CD8-positive, alpha-beta memory T cell (primary cell): Measurements from ENCODE around the gene CNTNAP5. TPM values are rescaled to one million over a fixed set of nuclear protein-coding genes. Genes with fewer than 3 reads are reported as not detected.

ENCODE experiments used
- CTCF ChIA-PET: fragments of 350-600 bp; sonication (Branson Sonifier 250); formaldehyde crosslinking; loops from one replicate; lab custom pipeline; 2021; ENCODE audit warnings: antibody characterized with exemption; lab: Charles Lee
- POLR2A ChIA-PET: fragments of 350-600 bp; sonication (Branson Sonifier 250); formaldehyde crosslinking; loops from one replicate; lab custom pipeline; 2021; ENCODE audit warnings: antibody characterized with exemption; lab: Charles Lee
- DNase-seq, 5 donors: peaks; one replicate each; pipeline versions ENCODE4 v3.0.0 to v3.0.0-alpha.2; 2020 to 2022; ENCODE audit warnings: mixed read lengths in 1 of 5
- H3K27ac ChIP-seq: one replicate; pipeline ENCODE4 v1.7.0; 2013; ENCODE audit warnings: low read depth, mild to moderate bottlenecking, low read length, moderate library complexity
- H3K27me3 ChIP-seq: 2 replicates; pipeline ENCODE4 v1.7.0; 2013; ENCODE audit warnings: low read length, mild to moderate bottlenecking; ENCODE audit not compliant: insufficient read depth, poor library complexity, severe bottlenecking
- H3K36me3 ChIP-seq: 2 replicates; pipeline ENCODE4 v1.7.0; 2013; ENCODE audit warnings: mild to moderate bottlenecking, low read length, moderate library complexity; ENCODE audit not compliant: insufficient read depth
- H3K4me1 ChIP-seq: 2 replicates; pipeline ENCODE4 v1.7.0; 2013; ENCODE audit warnings: mild to moderate bottlenecking, low read length, moderate library complexity; ENCODE audit not compliant: insufficient read depth
- H3K4me3 ChIP-seq: 2 replicates; pipeline ENCODE4 v1.7.0; 2013; ENCODE audit warnings: mild to moderate bottlenecking, low read length
- H3K9me3 ChIP-seq: 2 replicates; pipeline ENCODE4 v1.7.0; 2013; ENCODE audit warnings: mild to moderate bottlenecking, low read length
- H3K27ac Mint-ChIP-seq, 8 donors: one replicate each; pipeline ENCODE4 v1.8.0; 2020 to 2021; ENCODE audit warnings: mixed read lengths in 8 of 8, mild to moderate bottlenecking in 6 of 8, inconsistent platforms in 3 of 8, moderate library complexity in 3 of 8
- H3K27me3 Mint-ChIP-seq, 2 donors: one replicate each; pipeline ENCODE4 v1.8.0; 2020 to 2021; ENCODE audit warnings: mixed read lengths in 2 of 2, mild to moderate bottlenecking in 1 of 2, moderate library complexity in 1 of 2
- H3K36me3 Mint-ChIP-seq, 3 donors: one replicate each; pipeline ENCODE4 v1.8.0; 2020 to 2021; ENCODE audit warnings: mixed read lengths in 3 of 3, inconsistent platforms in 1 of 3, mild to moderate bottlenecking in 1 of 3
- H3K4me1 Mint-ChIP-seq, 3 donors: one replicate each; pipeline ENCODE4 v1.8.0; 2020 to 2021; ENCODE audit warnings: mixed read lengths in 3 of 3, inconsistent platforms in 1 of 3, mild to moderate bottlenecking in 1 of 3
- H3K4me3 Mint-ChIP-seq, 7 donors: one replicate each; pipeline ENCODE4 v1.8.0; 2020 to 2021; ENCODE audit warnings: mixed read lengths in 7 of 7, mild to moderate bottlenecking in 6 of 7, moderate library complexity in 4 of 7, inconsistent platforms in 2 of 7
- H3K9me3 Mint-ChIP-seq, 5 donors: one replicate each; pipeline ENCODE4 v1.8.0; 2020 to 2022; ENCODE audit warnings: mixed read lengths in 5 of 5, mild to moderate bottlenecking in 3 of 5, moderate library complexity in 2 of 5, inconsistent platforms in 1 of 5
- polyA plus RNA-seq: library from polyadenylated mRNA; unstranded; fragments of 300-500 nt; fragmentation: Illumina TruSeq; gene quantifications from one replicate; pipeline ENCODE4 v1.2.3, GENCODE V29; 2021
- total RNA-seq, 2 experiments: library from RNA; stranded (reverse); gene quantifications; one replicate each; pipeline ENCODE4 v1.2.3, GENCODE V29; 2021

The CNTNAP5 gene
- total and polyA plus RNA-seq, 3 experiments from 2014 or later = not detected

GRCh38 chr2:124776332-124776731 lies 751.2 kb downstream of the CNTNAP5 start:
- DNase-seq = no peak
- no peak overlapping the region for H3K4me3 Mint-ChIP-seq

GRCh38 chr2:124778076-124778475 lies 753.0 kb downstream of the CNTNAP5 start:
- Mint-ChIP-seq H3K36me3 (no peaks in the 10 kb centered on the region), H3K27me3 (no peaks in the 10 kb centered on the region), H3K9me3 (peaks cover 0 to 13% (median 7%) of the 10 kb centered on the region in 5 donors), H3K4me1 (no peaks in the 10 kb centered on the region), H3K27ac (no peak overlapping the region), H3K4me3 (no peak overlapping the region)
- no peaks in the 10 kb centered on the region for H3K36me3 ChIP-seq
- no peak overlapping the region for H3K27ac ChIP-seq
- no peak overlapping the region for H3K4me3 ChIP-seq
- H3K9me3 ChIP-seq = no peaks in the 10 kb centered on the region
- POLR2A ChIA-PET = no interaction called here
- no peaks in the 10 kb centered on the region for H3K4me1 ChIP-seq
- no peak for DNase-seq
- CTCF ChIA-PET = no interaction called here
- H3K27me3 ChIP-seq = no peaks in the 10 kb centered on the region

More at GRCh38 chr2:124776332-124776731, 751.2 kb downstream of the CNTNAP5 start:
- Mint-ChIP-seq H3K4me1 (no peaks in the 10 kb centered on the region), H3K27ac (no peak overlapping the region), H3K9me3 (peaks cover 0 to 16% (median 11%) of the 10 kb centered on the region in 5 donors), H3K27me3 (no peaks in the 10 kb centered on the region), H3K36me3 (no peaks in the 10 kb centered on the region)
- H3K9me3 ChIP-seq = no peaks in the 10 kb centered on the region
- POLR2A ChIA-PET = no interaction called here
- no peaks in the 10 kb centered on the region for H3K27me3 ChIP-seq
- CTCF ChIA-PET = no interaction called here
- H3K4me3 ChIP-seq = no peak overlapping the region
- no peaks in the 10 kb centered on the region for H3K36me3 ChIP-seq
- H3K4me1 ChIP-seq = no peaks in the 10 kb centered on the region
- no peak overlapping the region for H3K27ac ChIP-seq

- Mint-ChIP-seq H3K9me3 (peaks cover 0 to 8% (median 3%) of the 10 kb centered on the region in 5 donors), H3K27ac (no peak overlapping the region), H3K4me1 (no peaks in the 10 kb centered on the region), H3K36me3 (no peaks in the 10 kb centered on the region), H3K4me3 (no peak overlapping the region), H3K27me3 (peaks cover 0 to 2% of the 10 kb centered on the region in 2 donors)
- H3K27ac ChIP-seq = no peak overlapping the region
- ChIA-PET CTCF (no interaction called here), POLR2A (no interaction called here)
- no peak for DNase-seq
- no peak overlapping the region for H3K4me3 ChIP-seq
- no peaks in the 10 kb centered on the region for H3K4me1 ChIP-seq
- H3K36me3 ChIP-seq = no peaks in the 10 kb centered on the region
- no peaks in the 10 kb centered on the region for H3K9me3 ChIP-seq
- H3K27me3 ChIP-seq = no peaks in the 10 kb centered on the region
Observed at GRCh38 chr2:124796647-124797046, 771.6 kb downstream of the CNTNAP5 start.

- no peak overlapping the region for H3K27ac ChIP-seq
- no peaks in the 10 kb centered on the region for H3K36me3 ChIP-seq
- no peaks in the 10 kb centered on the region for H3K4me1 ChIP-seq
- peaks cover 0 to 7% (median 3%) of the 10 kb centered on the region in 5 donors for H3K9me3 Mint-ChIP-seq
- H3K27me3 Mint-ChIP-seq = peaks cover 0 to 2% of the 10 kb centered on the region in 2 donors
- no peaks in the 10 kb centered on the region for H3K4me1 Mint-ChIP-seq
- ChIA-PET POLR2A (no interaction called here), CTCF (no interaction called here)
- H3K4me3 ChIP-seq = no peak overlapping the region
- no peak overlapping the region for H3K27ac Mint-ChIP-seq
- no peaks in the 10 kb centered on the region for H3K9me3 ChIP-seq
- H3K27me3 ChIP-seq = no peaks in the 10 kb centered on the region
- no peaks in the 10 kb centered on the region for H3K36me3 Mint-ChIP-seq
- DNase-seq = no peak
- H3K4me3 Mint-ChIP-seq = no peak overlapping the region
Observed at GRCh38 chr2:124797049-124797448, 772.0 kb downstream of the CNTNAP5 start.

GRCh38 chr2:124798551-124798950 lies 773.5 kb downstream of the CNTNAP5 start:
- H3K4me1 Mint-ChIP-seq = no peaks in the 10 kb centered on the region
- H3K4me1 ChIP-seq = no peaks in the 10 kb centered on the region
- H3K9me3 ChIP-seq = no peaks in the 10 kb centered on the region
- ChIA-PET CTCF (no interaction called here), POLR2A (no interaction called here)
- peaks cover 0 to 2% of the 10 kb centered on the region in 2 donors for H3K27me3 Mint-ChIP-seq
- H3K36me3 ChIP-seq = no peaks in the 10 kb centered on the region
- no peak overlapping the region for H3K27ac Mint-ChIP-seq
- H3K36me3 Mint-ChIP-seq = no peaks in the 10 kb centered on the region
- DNase-seq = no peak
- no peak overlapping the region for H3K4me3 ChIP-seq
- no peaks in the 10 kb centered on the region for H3K27me3 ChIP-seq
- H3K4me3 Mint-ChIP-seq = no peak overlapping the region
- H3K9me3 Mint-ChIP-seq = peaks cover 0 to 6% (median 3%) of the 10 kb centered on the region in 5 donors
- H3K27ac ChIP-seq = no peak overlapping the region

GRCh38 chr2:124804014-124804940 lies 779.2 kb downstream of the CNTNAP5 start:
- peaks cover 0 to 11% (median 4%) of the 10 kb centered on the region in 5 donors for H3K9me3 Mint-ChIP-seq
- no peak overlapping the region for H3K27ac Mint-ChIP-seq
- no peak for DNase-seq
- Histone ChIP-seq H3K27me3 (no peaks in the 10 kb centered on the region), H3K4me3 (no peak overlapping the region), H3K4me1 (no peaks in the 10 kb centered on the region), H3K9me3 (no peaks in the 10 kb centered on the region), H3K36me3 (no peaks in the 10 kb centered on the region), H3K27ac (no peak overlapping the region)
- ChIA-PET POLR2A (no interaction called here), CTCF (no interaction called here)
- no peaks in the 10 kb centered on the region for H3K4me1 Mint-ChIP-seq
- no peak overlapping the region for H3K4me3 Mint-ChIP-seq
- H3K27me3 Mint-ChIP-seq = peaks cover 0 to 2% of the 10 kb centered on the region in 2 donors
- H3K36me3 Mint-ChIP-seq = no peaks in the 10 kb centered on the region

GRCh38 chr2:124805060-124805459 lies 780.0 kb downstream of the CNTNAP5 start:
- H3K4me1 Mint-ChIP-seq = no peaks in the 10 kb centered on the region
- DNase-seq = no peak
- Histone ChIP-seq H3K27ac (no peak overlapping the region), H3K4me1 (no peaks in the 10 kb centered on the region), H3K9me3 (no peaks in the 10 kb centered on the region), H3K27me3 (no peaks in the 10 kb centered on the region), H3K4me3 (no peak overlapping the region), H3K36me3 (no peaks in the 10 kb centered on the region)
- ChIA-PET CTCF (no interaction called here), POLR2A (no interaction called here)
- H3K27me3 Mint-ChIP-seq = peaks cover 0 to 3% of the 10 kb centered on the region in 2 donors
- H3K9me3 Mint-ChIP-seq = peaks cover 0 to 11% (median 4%) of the 10 kb centered on the region in 5 donors
- no peak overlapping the region for H3K27ac Mint-ChIP-seq
- no peak overlapping the region for H3K4me3 Mint-ChIP-seq
- H3K36me3 Mint-ChIP-seq = no peaks in the 10 kb centered on the region

GRCh38 chr2:124810132-124810531 lies 785.0 kb downstream of the CNTNAP5 start:
- H3K27me3 ChIP-seq = no peaks in the 10 kb centered on the region
- Mint-ChIP-seq H3K27me3 (peaks cover 0 to 1% of the 10 kb centered on the region in 2 donors), H3K9me3 (peaks cover 4 to 17% (median 9%) of the 10 kb centered on the region in 5 donors), H3K4me3 (no peak overlapping the region), H3K4me1 (no peaks in the 10 kb centered on the region), H3K36me3 (no peaks in the 10 kb centered on the region), H3K27ac (no peak overlapping the region)
- POLR2A ChIA-PET = no interaction called here
- no peak for DNase-seq
- CTCF ChIA-PET = no interaction called here
- no peaks in the 10 kb centered on the region for H3K9me3 ChIP-seq
- H3K27ac ChIP-seq = no peak overlapping the region
- H3K4me3 ChIP-seq = no peak overlapping the region
- H3K36me3 ChIP-seq = no peaks in the 10 kb centered on the region
- H3K4me1 ChIP-seq = no peaks in the 10 kb centered on the region
